T-helper 2 cell treated with Interferon-gamma antibody and Interleukin-4, amounts not matched to agents 100 ng/mL and 5 ng/mL, for 36 hours (primary cell): ENCODE data around the gene RNU1-1. TPM values are rescaled to one million over a fixed set of nuclear protein-coding genes. Genes with fewer than 3 reads are reported as not detected.
"Not testable (repeated sequence)": the region's sequence is repeated elsewhere in the genome, so short reads cannot be mapped to it uniquely, and the experiment has no call there.

Experiments
- intact Hi-C: fragments of 100-400 bp; cut with micrococcal nuclease; formaldehyde crosslinking; loops from one replicate; pipeline ENCODE4 v1.15.1; 2023
- total RNA-seq: library from RNA; stranded (reverse); gene quantifications from 2 replicates; pipeline ENCODE4 v1.2.3, GENCODE V29; 2022

The RNU1-1 gene
- total RNA-seq = 2,343 and 2,397 TPM in 2 replicates

DNA sequence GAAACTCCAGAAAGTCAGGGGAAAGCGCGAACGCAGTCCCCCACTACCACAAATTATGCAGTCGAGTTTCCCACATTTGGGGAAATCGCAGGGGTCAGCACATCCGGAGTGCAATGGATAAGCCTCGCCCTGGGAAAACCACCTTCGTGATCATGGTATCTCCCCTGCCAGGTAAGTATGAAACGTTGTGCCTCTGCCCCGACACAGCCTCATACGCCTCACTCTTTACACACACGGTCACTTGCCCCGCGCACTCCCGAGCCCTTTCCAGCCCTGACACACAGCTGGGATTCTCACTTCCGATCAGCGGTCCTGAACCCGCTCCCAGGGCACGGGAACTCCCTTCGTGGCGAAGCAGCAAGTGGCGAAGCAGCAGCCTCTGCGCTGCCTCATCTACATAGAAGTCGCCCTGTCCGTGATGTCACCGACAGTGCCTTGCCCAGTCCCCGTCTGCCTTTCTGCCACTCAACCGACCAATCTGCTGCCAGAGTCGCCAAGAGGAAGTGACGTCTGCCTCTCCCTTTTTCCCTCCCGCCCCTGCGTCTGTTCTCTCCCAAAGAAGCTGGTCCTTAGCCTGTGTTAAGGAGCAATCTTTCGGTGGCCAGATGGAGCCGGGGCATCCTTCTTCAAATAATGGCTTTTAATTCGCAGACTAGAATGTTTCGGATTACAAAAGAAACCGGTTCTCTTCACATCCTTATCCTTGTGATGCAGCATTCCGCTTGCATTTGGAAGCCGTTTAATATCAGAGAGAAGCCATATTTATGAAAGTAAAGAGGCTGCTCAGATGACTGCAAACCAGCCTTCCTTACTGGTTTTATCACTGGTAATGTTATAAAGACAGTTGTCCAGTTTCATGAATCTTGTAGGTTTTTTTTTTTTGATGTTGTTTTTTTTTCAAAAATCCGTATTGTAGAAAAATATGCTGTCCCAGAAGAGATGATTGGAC lies at the start of gene RNU1-1:
RNU1-1 (minus strand) TSS at position 179 of the 949 bp plus-strand sequence.
- intact Hi-C loops = loop anchor here (1.0 kb wide), 1 partner anchor 15 kb away; no protein-coding TSS in a partner anchor

- intact Hi-C loops = not testable (repeated sequence)
Observed at GRCh38 chr1:16561035-16561434, 47.0 kb upstream of the RNU1-1 start.

- intact Hi-C loops = not testable (repeated sequence)
Observed at GRCh38 chr1:16560498-16560897, 46.4 kb upstream of the RNU1-1 start.

- intact Hi-C loops = not testable (repeated sequence)
Observed at GRCh38 chr1:16559688-16560087, 45.6 kb upstream of the RNU1-1 start.

DNA sequence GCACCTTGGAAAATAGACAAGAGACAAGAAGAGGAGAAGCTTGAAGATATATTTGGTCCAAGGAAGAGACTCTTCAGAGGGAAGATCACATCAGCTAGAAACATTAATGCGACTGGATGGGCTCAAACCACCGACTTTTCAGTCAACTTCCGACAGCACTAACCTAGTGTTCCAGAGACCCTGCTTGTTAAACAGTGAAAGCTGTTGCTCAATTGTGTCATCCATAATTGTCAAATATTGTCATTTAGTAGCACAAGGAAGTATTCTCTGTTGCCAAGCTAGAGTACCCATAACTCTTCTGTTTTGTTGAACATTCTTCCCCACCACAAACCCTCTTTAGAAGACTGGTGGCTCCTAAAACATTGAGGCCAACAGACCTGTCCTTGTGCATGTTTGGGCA lies 42.9 kb upstream of the RNU1-1 start:
- intact Hi-C loops = not testable (repeated sequence)

DNA sequence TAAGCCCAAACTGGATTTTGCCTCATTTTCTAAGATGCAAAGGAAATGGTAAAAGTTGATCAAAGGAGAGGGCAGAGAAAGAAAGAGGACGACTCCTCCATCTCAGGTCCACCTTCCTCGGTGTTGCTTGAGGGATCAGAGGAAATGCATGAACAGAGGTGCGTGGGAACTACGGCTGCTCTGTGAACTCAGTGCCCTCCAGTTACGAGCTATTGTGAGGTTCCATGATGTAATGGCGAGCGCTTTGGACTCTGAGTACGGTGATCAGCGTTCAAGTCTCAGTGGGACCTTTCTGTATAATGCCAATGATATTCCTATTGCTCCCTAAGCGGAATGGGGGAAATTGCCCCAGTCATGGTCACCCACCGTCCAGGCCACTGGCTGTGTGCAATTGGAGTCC lies 39.2 kb upstream of the RNU1-1 start:
- intact Hi-C loops = not testable (repeated sequence)

DNA sequence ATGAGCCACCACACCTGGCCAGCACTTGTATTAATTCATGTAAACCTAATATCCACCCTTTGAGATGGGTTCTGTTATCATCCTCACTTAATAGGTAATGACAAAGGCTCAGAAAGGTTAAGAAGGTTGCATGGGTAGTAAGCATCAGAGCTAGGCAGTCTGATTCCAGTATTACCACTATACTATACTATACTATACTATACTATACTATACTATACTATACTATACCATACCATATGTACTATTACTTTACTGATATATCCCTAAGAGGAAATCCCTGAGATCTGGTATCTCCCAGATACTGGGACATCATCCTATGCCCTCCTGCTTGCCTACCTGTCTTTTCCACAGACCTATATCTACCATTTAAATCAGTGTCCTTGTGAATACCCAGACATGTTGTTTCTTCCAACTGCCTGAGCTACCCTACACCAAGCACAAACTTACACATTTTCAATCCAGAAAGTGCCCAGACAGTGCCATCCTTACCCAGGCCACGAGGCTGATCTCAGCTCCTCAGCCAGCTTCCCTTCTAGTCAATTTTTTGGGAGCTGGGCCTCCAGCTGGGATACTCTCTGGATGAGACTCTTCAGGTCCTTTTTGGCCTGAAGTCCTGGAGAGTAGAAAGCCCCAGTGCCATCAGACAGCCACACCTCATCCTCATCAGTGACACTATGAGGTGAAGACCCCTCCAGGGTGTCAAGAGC lies 36.3 kb upstream of the RNU1-1 start:
- intact Hi-C loops = not testable (repeated sequence)

GRCh38 chr1:16549545-16549944 lies 35.5 kb upstream of the RNU1-1 start:
- intact Hi-C loops = not testable (repeated sequence)

DNA sequence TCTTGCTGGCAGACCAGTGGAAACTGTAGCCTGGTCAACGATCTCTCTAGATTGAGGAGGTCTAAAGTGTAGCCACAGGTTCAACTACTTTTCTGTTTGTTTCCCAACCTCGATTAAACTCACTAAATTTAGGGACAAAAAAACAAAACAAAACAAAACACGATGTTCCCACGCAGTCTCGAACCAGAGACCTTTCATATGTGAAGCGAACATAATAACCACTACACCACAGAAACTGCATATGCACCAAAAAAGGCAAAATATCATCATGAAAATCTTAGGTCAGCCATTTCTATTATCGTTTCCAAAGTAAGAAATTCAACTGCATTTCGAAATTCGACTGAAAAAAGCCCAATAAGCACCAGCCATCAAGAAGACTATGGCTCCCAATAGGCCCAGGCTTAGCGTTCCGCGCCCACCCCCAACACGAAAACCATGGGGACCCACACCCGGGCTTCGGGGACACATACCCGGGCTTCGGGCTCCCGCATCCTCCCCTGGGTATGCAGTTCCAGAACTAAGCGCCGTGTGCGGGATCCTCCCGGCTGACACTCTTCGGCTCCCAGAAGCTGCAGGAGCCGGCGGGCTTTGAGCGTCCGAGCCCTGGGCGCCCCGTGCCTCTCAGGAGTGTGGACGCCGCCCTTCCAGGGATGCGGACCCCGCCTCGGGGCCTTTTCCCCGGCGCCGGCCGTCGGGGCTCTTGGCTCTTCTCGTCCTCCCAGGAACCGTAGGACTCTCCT lies 33.6 kb upstream of the RNU1-1 start:
- intact Hi-C loops = not testable (repeated sequence)

DNA sequence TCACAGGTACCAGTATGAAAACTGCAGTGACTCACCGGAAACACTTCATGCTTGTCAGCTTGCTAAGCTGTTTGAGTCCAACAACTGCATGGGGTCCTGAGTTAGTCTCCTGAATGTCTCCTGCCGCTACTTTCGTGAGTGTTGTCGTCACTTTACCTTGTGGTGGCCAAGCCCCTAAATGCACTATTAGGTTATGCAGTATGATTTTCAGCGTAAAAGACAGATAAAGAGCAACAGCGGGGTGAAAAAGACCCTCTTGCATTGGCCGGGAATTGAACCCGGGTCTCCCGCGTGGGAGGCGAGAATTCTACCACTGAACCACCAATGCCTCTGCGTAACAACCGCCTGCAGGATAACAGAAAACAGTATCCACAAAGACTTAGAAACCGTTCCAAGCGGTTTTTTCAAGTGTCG lies 31.6 kb upstream of the RNU1-1 start:
- intact Hi-C loops = not testable (repeated sequence)

GRCh38 chr1:16540421-16540893 lies 26.4 kb upstream of the RNU1-1 start:
- intact Hi-C loops = not testable (repeated sequence)

GRCh38 chr1:16537528-16537927 lies 23.4 kb upstream of the RNU1-1 start:
- intact Hi-C loops = not testable (repeated sequence)

DNA sequence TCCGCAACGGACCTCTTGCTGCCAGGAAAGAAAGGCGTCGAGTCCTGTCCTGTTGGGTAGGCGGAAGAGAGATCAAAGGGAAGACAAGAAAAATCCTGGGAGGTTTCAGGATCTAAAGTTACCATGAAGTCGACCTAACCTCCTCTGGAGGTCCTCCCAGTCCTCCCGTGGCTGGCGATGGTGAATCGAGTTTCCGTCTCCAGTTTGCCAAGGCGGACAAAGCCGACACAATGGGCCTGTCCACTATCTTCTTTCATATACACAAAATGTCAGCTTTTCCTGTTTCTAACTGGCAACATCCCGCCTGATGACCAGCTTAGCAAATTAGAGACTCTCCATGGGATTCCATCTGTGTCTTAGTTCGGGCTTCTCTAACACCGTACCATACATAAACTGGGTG lies 22.7 kb upstream of the RNU1-1 start:
- intact Hi-C loops = not testable (repeated sequence)

DNA sequence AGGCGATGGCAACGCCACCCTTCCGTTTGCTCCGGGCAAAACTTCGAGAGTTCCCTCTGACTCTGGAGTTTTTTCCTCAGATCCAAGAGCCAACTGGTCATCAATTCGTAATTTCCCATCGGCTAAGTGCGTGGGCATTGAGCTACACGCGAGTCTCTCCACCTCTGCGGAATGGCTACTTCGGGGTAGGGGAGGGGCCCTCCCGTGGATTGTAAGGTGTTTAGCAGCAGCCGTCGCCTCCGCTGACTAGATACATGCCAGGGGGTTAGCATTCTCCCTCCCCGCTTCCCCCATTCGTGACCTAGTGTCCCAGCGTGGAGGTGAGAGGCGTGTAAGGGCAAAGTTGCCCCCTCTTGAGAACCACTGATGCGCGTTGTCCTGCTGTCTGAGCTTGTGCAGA lies 21.8 kb upstream of the RNU1-1 start:
- intact Hi-C loops = not testable (repeated sequence)

GRCh38 chr1:16535487-16535886 lies 21.4 kb upstream of the RNU1-1 start:
- intact Hi-C loops = not testable (repeated sequence)

DNA sequence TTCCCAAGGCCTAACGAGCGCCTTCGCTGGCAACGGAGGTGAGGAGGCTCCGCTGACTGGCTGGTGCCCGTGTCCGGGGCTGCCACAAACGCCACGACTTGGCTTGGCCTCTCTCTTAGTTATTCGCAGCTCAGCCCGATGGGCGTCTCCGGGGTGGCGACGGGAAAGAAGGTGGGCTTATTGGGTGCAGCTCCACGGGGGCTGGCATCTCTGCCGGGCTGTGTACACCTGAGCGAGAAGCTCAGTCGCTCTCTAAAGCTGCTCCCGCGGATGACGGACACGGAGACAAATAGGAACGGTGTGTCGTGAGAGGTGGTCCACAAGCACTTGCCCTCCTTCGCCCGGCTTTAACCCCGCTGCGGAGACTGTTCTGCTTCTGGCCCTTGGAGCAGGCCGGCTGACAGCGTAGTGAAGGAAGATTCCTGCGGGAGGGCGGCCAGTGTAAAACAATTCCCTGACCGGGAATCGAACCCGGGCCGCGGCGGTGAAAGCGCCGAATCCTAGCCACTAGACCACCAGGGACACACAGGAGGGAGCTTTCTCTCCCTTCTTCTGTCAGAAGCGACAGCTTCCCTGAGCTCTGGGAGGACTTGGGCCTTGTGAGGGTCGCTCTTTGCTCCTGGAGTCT lies 20.9 kb upstream of the RNU1-1 start:
- intact Hi-C loops = not testable (repeated sequence)

GRCh38 chr1:16534239-16534828 lies 20.2 kb upstream of the RNU1-1 start:
- intact Hi-C loops = not testable (repeated sequence)

DNA sequence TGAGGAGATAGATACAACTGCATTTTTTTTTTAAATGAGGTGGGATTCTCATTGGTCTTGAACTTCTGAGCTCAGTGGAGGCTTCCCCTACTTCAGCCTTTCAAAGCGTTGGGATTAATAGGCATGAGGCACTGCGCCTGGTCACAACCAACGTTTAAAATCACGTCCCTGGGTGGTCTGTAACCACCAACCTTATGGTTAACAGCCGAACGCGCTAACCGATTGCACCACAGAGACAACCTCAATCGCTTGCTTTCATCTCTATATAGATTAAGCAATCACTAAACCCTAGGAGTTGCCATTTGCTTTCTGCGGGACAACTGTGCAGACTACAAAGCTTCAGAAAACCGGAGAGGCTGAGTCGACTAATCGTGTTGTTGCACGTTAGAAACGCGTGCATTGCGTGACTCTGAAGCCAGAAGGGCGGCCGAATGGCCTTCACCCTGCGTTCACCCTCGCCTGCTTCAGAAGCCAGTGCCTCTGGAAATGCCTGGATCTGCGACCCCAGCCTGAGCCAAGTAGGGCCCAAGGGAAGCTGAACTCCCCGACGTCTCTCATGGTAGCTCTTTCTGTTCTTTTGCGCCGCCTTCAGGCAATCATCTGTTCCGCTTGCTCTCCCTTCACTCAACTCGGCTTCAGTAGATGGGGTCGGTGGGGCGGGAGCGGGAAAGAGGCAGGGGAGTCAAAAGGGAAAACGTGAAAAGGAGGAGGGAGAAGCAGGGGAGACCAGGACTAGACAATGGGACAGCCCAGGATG lies 18.3 kb upstream of the RNU1-1 start:
- intact Hi-C loops = not testable (repeated sequence)

GRCh38 chr1:16528338-16528737 lies 14.3 kb upstream of the RNU1-1 start:
- intact Hi-C loops = not testable (repeated sequence)

DNA sequence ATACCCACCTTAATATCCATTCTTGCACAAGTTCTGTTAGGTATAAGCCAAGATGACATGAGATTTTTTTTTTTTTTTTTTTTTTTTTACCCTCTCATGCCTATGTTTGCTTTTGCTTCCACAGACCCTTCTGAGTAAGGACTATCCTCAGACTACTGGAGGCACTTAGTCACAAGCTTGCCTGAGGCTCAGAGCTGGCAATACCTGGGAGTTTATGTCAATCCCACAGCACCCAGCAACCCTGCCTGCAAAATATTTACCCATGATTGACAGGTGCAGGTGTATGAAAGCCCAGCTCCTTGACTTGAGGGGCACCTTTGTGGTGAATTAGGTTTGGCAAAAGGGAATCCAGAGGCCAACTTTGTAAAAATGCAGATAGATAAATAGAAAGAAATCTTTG lies 11.7 kb upstream of the RNU1-1 start:
- intact Hi-C loops = not testable (repeated sequence)
